Upper lobe of left lung (tissue), 6 donors: ENCODE results near the gene ZNF736. TPM values are rescaled to one million over a fixed set of nuclear protein-coding genes. Genes with fewer than 3 reads are reported as not detected.
"Not testable (repeated sequence)": the region's sequence is repeated elsewhere in the genome, so short reads cannot be mapped to it uniquely, and the experiment has no call there.

ENCODE experiments used
- ATAC-seq, 2 donors: fragments of 200-7000 bp; cut with Tn5 transposase; one replicate each; pipeline ENCODE4 v1.9.1; 2022; ENCODE audit warnings: mild to moderate bottlenecking in 2 of 2, moderate library complexity in 2 of 2; ENCODE audit not compliant: low FRiP score in 2 of 2
- DNase-seq, 2 donors: peaks; one replicate each; pipeline ENCODE4 v3.0.0-alpha.2; 2019 to 2020
- H3K27ac ChIP-seq, 4 donors: fragments of 200-600 bp; sonication (generic); one replicate each; pipeline ENCODE4 v1.5.1; 2016 to 2019
- H3K27me3 ChIP-seq, 4 donors: fragments of 200-600 bp; sonication (generic); one replicate each; pipeline ENCODE4 v1.5.1; 2017 to 2019
- H3K36me3 ChIP-seq, 4 donors: fragments of 200-600 bp; sonication (generic); one replicate each; pipeline ENCODE4 v1.5.1; 2016 to 2019
- H3K4me1 ChIP-seq, 4 donors: fragments of 200-600 bp; sonication (generic); one replicate each; pipeline ENCODE4 v1.5.1; 2018 to 2019
- H3K4me3 ChIP-seq, 4 donors: fragments of 200-600 bp; sonication (generic); one replicate each; pipeline ENCODE4 v1.5.1; 2017 to 2019; ENCODE audit warnings: mild to moderate bottlenecking in 2 of 4, moderate library complexity in 1 of 4
- H3K9me3 ChIP-seq, 4 donors: fragments of 200-600 bp; sonication (generic); one replicate each; pipeline ENCODE4 v1.5.1; 2018 to 2019
- CTCF ChIP-seq, 6 experiments: fragments of 450-650 bp in 4 of 6; fragments of 200-600 bp in 2 of 6; sonication (generic) in 2 of 6; IDR thresholded peaks; one replicate each; pipeline ENCODE4 v1.5.1; 2016 to 2019; ENCODE audit warnings: antibody characterized with exemption in 6 of 6
- EP300 ChIP-seq, 4 donors: sonication (generic); formaldehyde crosslinking; IDR thresholded peaks; one replicate each; pipeline ENCODE4 v1.5.1; 2017; ENCODE audit warnings: antibody characterized with exemption in 4 of 4, control low read depth in 2 of 4
- POLR2A ChIP-seq, 4 donors: fragments of 450-650 bp; IDR thresholded peaks; one replicate each; pipeline ENCODE4 v1.5.1; 2016 to 2017; ENCODE audit warnings: antibody characterized with exemption in 4 of 4, mild to moderate bottlenecking in 2 of 4
- POLR2AphosphoS5 ChIP-seq, 2 donors: sonication (generic); formaldehyde crosslinking; IDR thresholded peaks; one replicate each; pipeline ENCODE4 v1.5.1; 2017; ENCODE audit warnings: antibody characterized with exemption in 2 of 2
- WGBS, 2 donors: methylation state at CpG; one replicate each; pipeline ENCODE4 v1.1.5; 2017 to 2018; 5-methylcytosine and 5-hydroxymethylcytosine counted together
- total RNA-seq, 6 donors: library from RNA; depleted of rRNA in 4 of 6; stranded (reverse); fragments of >200 nt in 4 of 6; gene quantifications; one replicate each; pipeline versions ENCODE4 v1.1.0 to v1.2.1, GENCODE V29; 2016 to 2021
- donor health status: DM: no; HTN: no; CAD: no; lungs with moderate emphysema.
- donor health status: DM: no; HTN: yes; CAD: no; lungs with severe emphysema.

Gene ZNF736
- total RNA-seq, 6 donors from 2014 or later = 8.5 to 21.0 (median 13.7) TPM

DNA sequence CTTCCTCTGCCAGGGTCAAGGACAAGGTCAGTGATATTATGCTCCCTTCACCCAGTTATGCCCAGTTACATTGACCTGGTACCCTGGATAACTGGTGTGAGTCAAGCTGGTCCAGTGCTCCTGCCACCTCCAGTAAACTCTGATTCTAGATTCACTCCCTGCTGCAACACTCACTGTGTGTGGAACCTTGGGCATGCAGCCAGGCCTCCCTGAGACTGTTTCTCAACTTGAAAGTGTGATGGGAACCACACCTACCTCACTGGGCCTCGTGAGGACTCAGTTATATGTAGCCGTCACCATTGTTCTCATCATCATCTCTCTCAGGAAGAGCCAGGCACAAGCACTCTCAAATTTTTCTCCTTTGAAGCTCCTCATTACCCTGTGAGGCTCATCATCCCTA, 935 bp upstream of the ZNF736 start:
- no peak overlapping the region for H3K4me3 ChIP-seq
- H3K9me3 ChIP-seq = no peaks in the 10 kb centered on the region
- 35 to 56% methylated on average over 2 of the region's 2 CpGs for WGBS, 2 donors
- TF ChIP-seq CTCF (IDR thresholded peaks at IDR 0.05) (no peak), EP300 (IDR thresholded peaks at IDR 0.05) (no peak), POLR2A (IDR thresholded peaks at IDR 0.05) (no peak), POLR2AphosphoS5 (IDR thresholded peaks at IDR 0.05) (no peak)
- ATAC-seq = no peak
- no peaks in the 10 kb centered on the region for H3K36me3 ChIP-seq
- DNase-seq = no peak
- peaks cover 13 to 24% (median 16%) of the 10 kb centered on the region in 4 donors for H3K4me1 ChIP-seq
- H3K27me3 ChIP-seq = no peaks in the 10 kb centered on the region
- no peak overlapping the region for H3K27ac ChIP-seq

DNA sequence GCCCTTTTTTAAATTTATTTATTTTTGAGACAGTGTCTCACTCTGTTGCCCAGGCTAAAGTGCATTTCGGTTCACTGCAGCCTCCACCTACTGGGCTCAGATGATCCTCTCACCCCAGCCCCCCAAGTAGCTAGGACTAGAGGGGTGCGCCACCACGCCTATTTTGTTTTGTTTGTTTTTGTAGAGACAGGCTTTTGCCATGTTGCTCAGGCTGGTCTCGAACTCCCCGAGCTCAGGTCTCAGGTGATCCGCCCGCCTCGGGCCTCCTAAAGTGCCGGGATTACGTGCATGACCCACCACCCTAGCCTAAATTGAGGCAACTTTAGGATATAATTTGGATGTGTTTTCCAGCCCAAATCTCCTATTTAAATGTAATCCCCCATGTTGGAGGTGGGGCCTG, 805 bp downstream of the ZNF736 start:
- Histone ChIP-seq H3K4me3 (peak overlapping the region; percentile 59 to 84 (median 68)), H3K36me3 (no peaks in the 10 kb centered on the region), H3K9me3 (no peaks in the 10 kb centered on the region), H3K4me1 (peaks cover 10 to 22% (median 15%) of the 10 kb centered on the region in 4 donors), H3K27me3 (no peaks in the 10 kb centered on the region), H3K27ac (peak overlapping the region in 3 of 4 donors; percentile 70 to 83 (median 79))
- DNase-seq (no peak), ATAC-seq (no peak)
- 16 to 34% methylated on average over 10 of the region's 10 CpGs for WGBS, 2 donors
- TF ChIP-seq POLR2A (IDR thresholded peaks at IDR 0.05) (no peak), CTCF (IDR thresholded peaks at IDR 0.05) (no peak), POLR2AphosphoS5 (IDR thresholded peaks at IDR 0.05) (no peak), EP300 (IDR thresholded peaks at IDR 0.05) (no peak)

DNA sequence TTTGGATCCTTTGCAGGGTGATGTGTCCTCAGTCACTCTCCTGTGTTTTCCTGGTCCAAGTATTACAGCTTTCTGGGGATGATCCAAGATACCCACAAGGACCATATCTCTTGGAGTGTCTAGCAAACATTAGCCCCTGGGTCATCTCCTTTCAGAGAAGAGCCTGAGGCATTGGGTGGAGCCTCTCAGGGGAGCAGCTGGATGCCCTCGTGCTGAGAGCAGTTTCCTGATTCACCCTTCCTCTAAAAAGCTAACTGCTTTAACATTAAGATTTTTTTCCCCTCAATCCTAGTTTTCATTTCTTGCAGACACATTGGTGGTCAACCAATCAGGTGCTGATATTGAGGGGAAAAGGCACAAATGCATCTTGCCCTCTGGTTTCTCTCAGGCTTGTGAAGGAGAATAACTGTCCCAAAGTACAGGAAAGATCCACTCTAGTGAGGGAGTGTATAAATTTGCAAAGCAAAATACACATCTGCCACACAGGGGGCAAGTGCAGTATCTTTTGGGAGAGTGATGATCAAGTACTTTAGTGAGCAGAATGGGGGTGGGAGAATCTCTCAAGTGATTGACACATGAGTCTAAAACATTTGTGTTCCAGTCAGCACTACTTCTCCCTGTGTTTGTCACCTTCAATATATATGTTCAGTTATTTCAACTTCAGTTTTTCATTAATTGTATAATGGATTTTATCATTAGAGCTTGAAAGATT, 2.4 kb downstream of the ZNF736 start:
- H3K27ac ChIP-seq, ATAC-seq, H3K4me3 ChIP-seq, H3K27me3 ChIP-seq, H3K36me3 ChIP-seq, H3K9me3 ChIP-seq, DNase-seq: not testable (repeated sequence)
- H3K4me1 ChIP-seq = peaks cover 10 to 22% (median 15%) of the 10 kb centered on the region in 4 donors
- 20 to 46% methylated on average over 1 of the region's 1 CpG for WGBS, 2 donors

DNA sequence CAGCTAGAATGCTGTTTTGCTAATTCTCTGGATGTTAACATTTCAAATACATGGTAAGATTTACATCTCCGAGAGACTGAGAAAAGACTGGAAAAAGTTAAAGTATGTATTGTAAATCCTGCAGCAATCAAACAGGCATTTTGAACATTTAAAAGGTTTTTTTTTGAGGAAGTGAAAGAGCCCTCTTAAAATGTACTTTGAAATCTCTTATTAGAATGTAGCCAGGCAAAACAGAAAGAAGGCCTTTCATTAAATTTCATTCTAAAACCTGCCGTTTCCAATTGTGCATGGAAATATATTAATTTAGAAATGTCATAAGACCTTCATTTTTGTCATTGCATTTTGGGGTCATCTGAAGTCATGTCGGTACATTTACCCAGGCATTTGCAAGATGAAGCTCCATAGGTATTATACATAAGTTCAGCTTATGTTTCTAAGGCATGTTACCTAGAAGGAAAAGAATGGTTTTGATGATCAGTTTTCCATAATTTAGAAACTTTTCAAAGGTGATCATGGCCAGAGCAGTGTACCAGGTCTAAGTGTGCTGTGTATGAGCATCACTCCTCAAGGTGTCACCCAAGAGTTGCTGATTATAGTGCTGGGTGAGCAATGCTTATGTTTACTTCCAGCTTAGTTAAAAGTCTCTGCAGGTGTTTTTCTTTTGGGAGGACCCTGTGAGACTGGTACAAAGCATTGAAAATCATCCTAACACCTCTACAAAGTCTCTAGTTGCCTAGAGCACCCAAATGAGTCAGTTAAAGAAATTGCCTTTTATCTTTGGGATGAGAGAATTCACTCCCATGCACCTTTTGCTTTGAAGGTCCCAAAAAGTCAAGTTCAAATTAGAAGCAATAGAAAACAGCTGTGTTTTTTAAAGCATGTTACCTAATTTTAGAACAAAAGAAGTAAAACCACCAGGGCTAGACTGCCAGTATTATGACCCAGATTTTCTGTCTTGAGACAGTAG, 7.1 kb downstream of the ZNF736 start:
- Histone ChIP-seq H3K27me3 (no peaks in the 10 kb centered on the region), H3K9me3 (peaks cover 0 to 14% (median 4%) of the 10 kb centered on the region in 4 donors), H3K4me3 (no peak overlapping the region), H3K27ac (no peak overlapping the region), H3K4me1 (peaks cover 0 to under 1% (median 0%) of the 10 kb centered on the region in 4 donors), H3K36me3 (no peaks in the 10 kb centered on the region)
- no peak for TF ChIP-seq CTCF (IDR thresholded peaks at IDR 0.05)
- DNase-seq = no peak
- no peak for ATAC-seq
- WGBS, 2 donors = 92 to 95% methylated on average over 3 of the region's 3 CpGs

DNA sequence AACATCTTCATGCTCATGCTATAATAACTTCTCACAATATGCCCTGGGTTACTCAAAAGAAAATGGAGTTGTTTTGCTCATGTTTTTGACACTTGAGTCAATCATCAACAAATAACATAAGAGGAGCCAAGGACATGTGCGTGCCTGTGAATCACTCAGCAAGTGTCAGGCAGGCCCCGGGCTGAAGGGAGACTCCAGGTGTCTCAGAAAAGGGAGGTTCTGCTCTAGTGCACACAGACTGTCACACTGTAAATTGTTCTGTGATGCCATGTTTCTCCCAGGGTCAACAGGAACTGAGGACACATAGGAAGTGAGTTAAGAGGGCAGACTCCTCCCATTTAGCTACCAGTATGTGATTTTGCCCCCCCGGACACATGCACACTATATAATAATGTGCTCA, 10.4 kb downstream of the ZNF736 start:
- not testable (repeated sequence) for H3K27ac ChIP-seq, H3K4me1 ChIP-seq, H3K36me3 ChIP-seq, H3K4me3 ChIP-seq, DNase-seq, H3K27me3 ChIP-seq, ATAC-seq
- 89 to 95% methylated on average over 3 of the region's 3 CpGs for WGBS, 2 donors
- H3K9me3 ChIP-seq = peaks cover 4 to 26% (median 19%) of the 10 kb centered on the region in 4 donors

DNA sequence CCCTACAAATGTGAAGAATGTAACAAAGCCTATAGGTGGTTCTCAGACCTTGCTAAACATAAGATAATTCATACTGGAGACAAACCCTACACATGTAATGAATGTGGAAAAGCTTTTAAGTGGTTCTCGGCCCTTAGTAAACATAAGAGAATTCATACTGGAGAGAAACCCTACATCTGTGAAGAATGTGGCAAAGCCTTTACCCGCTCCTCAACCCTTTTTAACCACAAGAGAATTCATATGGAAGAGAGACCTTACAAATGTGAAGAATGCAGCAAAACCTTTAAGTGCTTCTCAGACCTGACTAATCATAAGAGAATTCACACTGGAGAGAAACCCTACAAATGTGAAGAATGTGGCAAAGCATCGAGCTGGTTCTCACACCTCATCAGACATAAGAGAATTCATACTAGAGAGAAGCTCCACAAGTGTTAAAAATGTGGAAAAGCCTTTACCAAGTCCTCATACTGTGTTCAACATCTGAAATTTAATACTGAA, 35.0 kb downstream of the ZNF736 start:
- DNase-seq, ATAC-seq, H3K27ac ChIP-seq, H3K27me3 ChIP-seq, H3K4me3 ChIP-seq, H3K4me1 ChIP-seq: not testable (repeated sequence)
- 91 to 99% methylated on average over 3 of the region's 3 CpGs for WGBS, 2 donors
- Histone ChIP-seq H3K36me3 (peaks cover 0 to 29% (median 9%) of the 10 kb centered on the region in 4 donors), H3K9me3 (peaks cover 88 to 99% (median 94%) of the 10 kb centered on the region in 4 donors)
